Prostate gland (tissue), 2 donors: ENCODE data around the gene RAB43. TPM values are rescaled to one million over a fixed set of nuclear protein-coding genes. Genes with fewer than 3 reads are reported as not detected.

Source experiments
- DNase-seq: peaks from one replicate; pipeline ENCODE4 v3.0.0-alpha.2; 2019; ENCODE audit warnings: low spot score
- H3K27ac ChIP-seq, 2 donors: fragments of 200-600 bp; sonication (generic); 2 replicates each; pipeline ENCODE4 v1.5.1; 2017 to 2019
- H3K27me3 ChIP-seq: fragments of 200-600 bp; sonication (generic); replicated peaks from 2 replicates; pipeline ENCODE4 v1.5.1; 2019; ENCODE audit not compliant: insufficient read depth
- H3K36me3 ChIP-seq, 2 donors: fragments of 200-600 bp; sonication (generic); 1 replicate in 1 of 2; 2 replicates in 1 of 2; pipeline versions ENCODE4 v1.5.1 to v1.8.1; 2017 to 2019
- H3K4me1 ChIP-seq: fragments of 200-600 bp; sonication (generic); replicated peaks from 2 replicates; pipeline ENCODE4 v1.5.1; 2019
- H3K4me3 ChIP-seq, 2 donors: fragments of 200-600 bp; sonication (generic); 2 replicates each; pipeline ENCODE4 v1.5.1; 2017 to 2019
- H3K9me3 ChIP-seq: fragments of 200-600 bp; sonication (generic); 2 replicates; pipeline ENCODE4 v1.5.1; 2017
- CTCF ChIP-seq, 4 experiments: fragments of 200-600 bp in 2 of 4; fragments of 450-650 bp in 2 of 4; sonication (generic) in 2 of 4; IDR thresholded peaks; 1 replicate in 3 of 4; 2 replicates in 1 of 4; pipeline ENCODE4 v1.5.1; 2016 to 2019; ENCODE audit warnings: antibody characterized with exemption in 4 of 4, mild to moderate bottlenecking in 2 of 4, moderate library complexity in 2 of 4
- POLR2A ChIP-seq: fragments of 450-650 bp; IDR thresholded peaks from one replicate; pipeline ENCODE4 v1.6.1; 2016; ENCODE audit warnings: antibody characterized with exemption, mild to moderate bottlenecking
- POLR2AphosphoS5 ChIP-seq: sonication (generic); formaldehyde crosslinking; IDR thresholded peaks from one replicate; pipeline ENCODE4 v1.6.1; 2017; ENCODE audit warnings: antibody characterized with exemption
- WGBS: methylation state at CpG from one replicate; pipeline ENCODE4 v1.1.5; 2018; 5-methylcytosine and 5-hydroxymethylcytosine counted together
- intact Hi-C: fragments of 100-400 bp; cut with DNase I; formaldehyde crosslinking; loops from one replicate; pipeline ENCODE4 v1.14.2; 2022
- total RNA-seq, 2 donors: library from RNA; depleted of rRNA; stranded (reverse); fragments of >200 nt; gene quantifications; one replicate each; pipeline ENCODE4 v1.1.0, GENCODE V29; 2016

RAB43 gene
- total RNA-seq, 2 donors from 2014 or later, result 35.9 to 52.3 TPM

GRCh38 chr3:129085818-129086217 is 35.8 kb downstream of the RAB43 start:
- TF ChIP-seq POLR2A, result no peak
- no peak for TF ChIP-seq CTCF (IDR thresholded peaks at IDR 0.05)
- TF ChIP-seq POLR2AphosphoS5, result no peak
- no peak for DNase-seq
- Histone ChIP-seq H3K9me3 (no peaks in the 10 kb centered on the region), H3K36me3 (no peaks in the 10 kb centered on the region), H3K4me3 (no peak overlapping the region), H3K27me3 (no peaks in the 10 kb centered on the region), H3K27ac (no peak overlapping the region), H3K4me1 (peaks cover 4% of the 10 kb centered on the region)
- intact Hi-C loops, result loop anchor here (10.0 kb wide), 1 partner anchor 111 kb away; no protein-coding TSS in a partner anchor
- WGBS, result 92% methylated on average over 4 of the region's 4 CpGs

- Histone ChIP-seq H3K36me3 (no peaks in the 10 kb centered on the region), H3K27me3 (no peaks in the 10 kb centered on the region), H3K4me3 (no peak overlapping the region), H3K4me1 (peaks cover 4% of the 10 kb centered on the region), H3K27ac (no peak overlapping the region), H3K9me3 (no peaks in the 10 kb centered on the region)
- TF ChIP-seq POLR2AphosphoS5, result no peak
- TF ChIP-seq CTCF (IDR thresholded peaks at IDR 0.05), result no peak
- TF ChIP-seq POLR2A, result no peak
- no peak for DNase-seq
- 94% methylated on average over 12 of the region's 12 CpGs for WGBS
- intact Hi-C loops, result loop anchor here (10.0 kb wide), 1 partner anchor 110 kb away; no protein-coding TSS in a partner anchor
Observed at GRCh38 chr3:129085165-129085715, 36.4 kb downstream of the RAB43 start.

GRCh38 chr3:129084501-129084900 is 37.1 kb downstream of the RAB43 start:
- no peaks in the 10 kb centered on the region for H3K36me3 ChIP-seq
- H3K27me3 ChIP-seq, result no peaks in the 10 kb centered on the region
- no peak overlapping the region for H3K4me3 ChIP-seq
- H3K9me3 ChIP-seq, result no peaks in the 10 kb centered on the region
- no peak for DNase-seq
- H3K27ac ChIP-seq, result no peak overlapping the region
- TF ChIP-seq CTCF (IDR thresholded peaks at IDR 0.05) (no peak), POLR2AphosphoS5 (no peak), POLR2A (no peak)
- intact Hi-C loops, result loop anchor here (10.0 kb wide), 1 partner anchor 110 kb away; no protein-coding TSS in a partner anchor
- peaks cover 4% of the 10 kb centered on the region for H3K4me1 ChIP-seq
- WGBS, result 88% methylated on average over 6 of the region's 6 CpGs

DNA sequence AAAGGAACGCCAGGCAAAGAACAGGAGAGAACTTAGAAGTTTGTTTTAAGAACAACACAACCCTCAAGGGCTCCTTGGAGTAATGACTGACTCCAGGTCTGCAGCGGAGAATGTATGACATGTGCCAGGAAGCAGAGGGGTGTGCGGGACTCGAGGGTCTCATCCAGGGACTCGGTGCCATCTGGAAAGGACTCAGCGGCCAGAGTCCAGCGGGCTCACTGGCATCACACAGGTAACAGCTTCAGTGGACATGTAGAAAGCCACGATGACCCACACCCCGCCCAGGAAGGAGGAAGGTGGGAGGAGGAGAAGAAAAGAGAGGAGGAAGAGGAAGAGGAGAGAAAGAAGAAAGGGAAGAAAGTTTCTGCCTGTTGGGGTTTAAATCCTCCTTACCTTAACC is 39.6 kb downstream of the RAB43 start:
- Histone ChIP-seq H3K4me1 (no peaks in the 10 kb centered on the region), H3K4me3 (no peak overlapping the region), H3K27ac (no peak overlapping the region), H3K36me3 (no peaks in the 10 kb centered on the region), H3K27me3 (no peaks in the 10 kb centered on the region), H3K9me3 (no peaks in the 10 kb centered on the region)
- whole genome bisulfite sequencing, result 82% methylated on average over 9 of the region's 9 CpGs
- DNase-seq, result no peak
- TF ChIP-seq POLR2A (no peak), CTCF (IDR thresholded peaks at IDR 0.05) (no peak), POLR2AphosphoS5 (no peak)
- intact Hi-C loops, result loop anchor here (10.0 kb wide), 1 partner anchor 107 kb away; no protein-coding TSS in a partner anchor

- no peak overlapping the region for H3K4me3 ChIP-seq
- H3K27ac ChIP-seq, result no peak overlapping the region
- H3K27me3 ChIP-seq, result no peaks in the 10 kb centered on the region
- DNase-seq, result no peak
- no peaks in the 10 kb centered on the region for H3K9me3 ChIP-seq
- no peaks in the 10 kb centered on the region for H3K36me3 ChIP-seq
- 79% methylated on average over 8 of the region's 8 CpGs for WGBS
- no peak for TF ChIP-seq POLR2A
- no peak for TF ChIP-seq POLR2AphosphoS5
- TF ChIP-seq CTCF (IDR thresholded peaks at IDR 0.05), result no peak
- no peaks in the 10 kb centered on the region for H3K4me1 ChIP-seq
- intact Hi-C loops, result loop anchor here (10.0 kb wide), 1 partner anchor 107 kb away; no protein-coding TSS in a partner anchor
Observed at GRCh38 chr3:129081503-129081902, 40.1 kb downstream of the RAB43 start.
